Choroid plexus epithelial cell (primary cell): Measurements from ENCODE around the gene BMS1.

Experiments used
- DNase-seq: peaks from one replicate; pipeline ENCODE4 v3.0.0-alpha.2; 2010; ENCODE audit warnings: low read depth
- H3K4me3 ChIP-seq: 2 replicates; pipeline ENCODE4 v1.5.1; 2011; ENCODE audit warnings: low read depth, mild to moderate bottlenecking, control low read depth, low read length, moderate library complexity
- CTCF ChIP-seq: conservative IDR thresholded peaks from 2 replicates; pipeline ENCODE4 v1.5.1; 2011; ENCODE audit warnings: low read depth, mild to moderate bottlenecking, control low read depth, inconsistent platforms, low read length, moderate library complexity

The BMS1 gene

GRCh38 chr10:42875798-42876341 is 93.3 kb downstream of the BMS1 start:
- H3K4me3 ChIP-seq: no peak overlapping the region
- no peak for TF ChIP-seq CTCF
- DNase-seq: no peak

- no peak for TF ChIP-seq CTCF
- no peak for DNase-seq
- no peak overlapping the region for H3K4me3 ChIP-seq
Observed at GRCh38 chr10:42876476-42876875, 93.9 kb downstream of the BMS1 start.

GRCh38 chr10:42876945-42877344 is 94.3 kb downstream of the BMS1 start:
- no peak for DNase-seq
- TF ChIP-seq CTCF: no peak
- no peak overlapping the region for H3K4me3 ChIP-seq

GRCh38 chr10:42877496-42878030 is 95.0 kb downstream of the BMS1 start:
- no peak for TF ChIP-seq CTCF
- DNase-seq: no peak
- no peak overlapping the region for H3K4me3 ChIP-seq

GRCh38 chr10:42878134-42878820 is 95.7 kb downstream of the BMS1 start:
- no peak for DNase-seq
- no peak overlapping the region for H3K4me3 ChIP-seq
- TF ChIP-seq CTCF: no peak

- no peak for DNase-seq
- no peak for TF ChIP-seq CTCF
- no peak overlapping the region for H3K4me3 ChIP-seq
Observed at GRCh38 chr10:42878821-42879195, 96.2 kb downstream of the BMS1 start.
